Gastrocnemius medialis (tissue), 4 donors: ENCODE data around the gene TMEM266. TPM values are rescaled to one million over a fixed set of nuclear protein-coding genes. Genes with fewer than 3 reads are reported as not detected.
"Not testable (repeated sequence)": the region's sequence is repeated elsewhere in the genome, so short reads cannot be mapped to it uniquely, and the experiment has no call there.

ENCODE experiments used
- ATAC-seq, 2 donors: fragments of 150-250 bp; one replicate each; pipeline ENCODE4 v1.9.1; 2016
- DNase-seq, 2 donors: peaks; one replicate each; pipeline ENCODE4 v3.0.0-alpha.2; 2019
- H3K27ac ChIP-seq, 4 donors: fragments of 200-600 bp; sonication (generic); 1 replicate in 1 of 4; 2 replicates in 3 of 4; pipeline ENCODE4 v1.5.1; 2016 to 2018; ENCODE audit warnings: mild to moderate bottlenecking in 2 of 4, moderate library complexity in 1 of 4
- H3K27me3 ChIP-seq, 3 donors: fragments of 200-600 bp; sonication (generic) in 2 of 3; 1 replicate in 1 of 3; 2 replicates in 2 of 3; pipeline versions ENCODE4 v1.5.1 to v1.6.0; 2016 to 2019; ENCODE audit warnings: mild to moderate bottlenecking in 1 of 3, moderate library complexity in 1 of 3
- H3K36me3 ChIP-seq, 2 donors: fragments of 200-600 bp; sonication (generic) in 1 of 2; one replicate each; pipeline ENCODE4 v1.5.1; 2017 to 2018
- H3K4me1 ChIP-seq, 2 donors: fragments of 200-600 bp; sonication (generic) in 1 of 2; one replicate each; pipeline ENCODE4 v1.5.1; 2016 to 2017; ENCODE audit warnings: mild to moderate bottlenecking in 2 of 2
- H3K4me3 ChIP-seq, 4 donors: fragments of 200-600 bp; sonication (generic) in 3 of 4; 1 replicate in 1 of 4; 2 replicates in 3 of 4; pipeline ENCODE4 v1.5.1; 2016 to 2019; ENCODE audit warnings: mild to moderate bottlenecking in 2 of 4
- H3K9me3 ChIP-seq, 3 donors: fragments of 200-600 bp; sonication (generic) in 2 of 3; 1 replicate in 1 of 3; 2 replicates in 2 of 3; pipeline ENCODE4 v1.5.1; 2016 to 2019
- POLR2A ChIP-seq, 2 donors: fragments of 450-650 bp; IDR thresholded peaks; one replicate each; pipeline ENCODE4 v1.6.1; 2017; ENCODE audit warnings: antibody characterized with exemption in 2 of 2, mild to moderate bottlenecking in 2 of 2, moderate library complexity in 2 of 2
- in situ Hi-C, 4 donors: fragments of 200-750 bp; cut with MboI; loops; one replicate each; pipeline versions ENCODE4 v1.15.0 to v1.8.0; 2017; ENCODE audit warnings: low sequenced_read_pairs in 4 of 4
- intact Hi-C: fragments of 100-400 bp; cut with DNase I; formaldehyde crosslinking; loops from one replicate; pipeline ENCODE4 v1.15.1; 2023; ENCODE audit warnings: low total_unique reads
- total RNA-seq, 4 donors: library from RNA; depleted of rRNA; stranded (reverse); fragments of >200 nt; gene quantifications; one replicate each; pipeline versions ENCODE4 v1.1.0 to v1.2.3, GENCODE V29; 2016
- TF ChIP-seq, protein P1 (sequence below), 5 experiments: fragments of 450-650 bp in 3 of 5; fragments of 200-600 bp in 2 of 5; sonication (generic) in 2 of 5; IDR thresholded peaks in 4 of 5; conservative IDR thresholded peaks in 1 of 5; 1 replicate in 4 of 5; 2 replicates in 1 of 5; pipeline ENCODE4 v1.5.1; 2016 to 2019; ENCODE audit warnings: antibody characterized with exemption in 5 of 5, mild to moderate bottlenecking in 3 of 5, moderate library complexity in 3 of 5

Gene TMEM266
- 10 to 100 TPM in 2 of 4 donors, 1 to 10 TPM in 2; 3.6 to 17.1 (median 11.7) TPM for total RNA-seq

GRCh38 chr15:76059320-76060117, at the start of gene TMEM266:
TMEM266 (plus strand) TSS chr15:76059985; CDS start chr15:76134264, 74,279 bp downstream.
- in situ Hi-C loops: loop anchor here in 2 of 4 donors (5.0 to 10.0 kb wide), 2 partner anchors 75 to 78 kb away; no protein-coding TSS in a partner anchor
- Histone ChIP-seq H3K4me3 (peak within 1 kb of the TSS; percentile 70 to 82 (median 72)), H3K9me3 (no peaks in the 10 kb centered on the region), H3K27ac (peak within 1 kb of the TSS; percentile 70 to 79 (median 74)), H3K4me1 (peaks cover 9 to 19% of the 10 kb centered on the region in 2 donors), H3K36me3 (no peaks in the 10 kb centered on the region), H3K27me3 (peaks cover 0 to 3% (median 0%) of the 10 kb centered on the region in 3 donors)
- ATAC-seq (peak; percentile 61 to 73), DNase-seq (peak in 1 of 2 donors; percentile 21)
- TF ChIP-seq POLR2A (IDR thresholded peaks at IDR 0.05): peak in 1 of 2 donors; percentile 18
- TF ChIP-seq, protein P1, sequence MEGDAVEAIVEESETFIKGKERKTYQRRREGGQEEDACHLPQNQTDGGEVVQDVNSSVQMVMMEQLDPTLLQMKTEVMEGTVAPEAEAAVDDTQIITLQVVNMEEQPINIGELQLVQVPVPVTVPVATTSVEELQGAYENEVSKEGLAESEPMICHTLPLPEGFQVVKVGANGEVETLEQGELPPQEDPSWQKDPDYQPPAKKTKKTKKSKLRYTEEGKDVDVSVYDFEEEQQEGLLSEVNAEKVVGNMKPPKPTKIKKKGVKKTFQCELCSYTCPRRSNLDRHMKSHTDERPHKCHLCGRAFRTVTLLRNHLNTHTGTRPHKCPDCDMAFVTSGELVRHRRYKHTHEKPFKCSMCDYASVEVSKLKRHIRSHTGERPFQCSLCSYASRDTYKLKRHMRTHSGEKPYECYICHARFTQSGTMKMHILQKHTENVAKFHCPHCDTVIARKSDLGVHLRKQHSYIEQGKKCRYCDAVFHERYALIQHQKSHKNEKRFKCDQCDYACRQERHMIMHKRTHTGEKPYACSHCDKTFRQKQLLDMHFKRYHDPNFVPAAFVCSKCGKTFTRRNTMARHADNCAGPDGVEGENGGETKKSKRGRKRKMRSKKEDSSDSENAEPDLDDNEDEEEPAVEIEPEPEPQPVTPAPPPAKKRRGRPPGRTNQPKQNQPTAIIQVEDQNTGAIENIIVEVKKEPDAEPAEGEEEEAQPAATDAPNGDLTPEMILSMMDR (IDR thresholded peaks at IDR 0.05 in 4 of 5, conservative IDR thresholded peaks at IDR 0.05 in 1 of 5): no peak
- intact Hi-C loops: no loop called here

DNA sequence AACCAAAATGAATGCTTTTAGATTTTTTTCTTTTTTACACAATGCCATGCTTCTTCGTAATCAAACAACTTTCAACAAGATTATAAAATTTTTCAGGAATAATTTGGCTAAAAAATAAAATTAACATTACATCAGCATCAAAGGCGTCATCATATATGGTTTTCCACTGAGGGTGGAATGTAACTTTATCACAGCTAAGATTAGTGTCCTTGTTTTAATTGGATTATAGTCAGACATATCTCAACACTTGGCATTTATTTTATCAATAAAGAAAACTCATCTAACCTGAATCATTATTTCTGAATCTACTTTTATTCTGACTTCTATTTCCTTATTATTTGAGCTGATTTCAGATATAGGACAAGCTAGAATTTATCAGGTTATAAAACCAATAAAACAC, 49.2 kb upstream of the TMEM266 start:
- in situ Hi-C loops: no loop called here
- Histone ChIP-seq H3K27me3 (no peaks in the 10 kb centered on the region), H3K27ac (no peak overlapping the region), H3K36me3 (no peaks in the 10 kb centered on the region), H3K4me1 (peaks cover 9 to 12% of the 10 kb centered on the region in 2 donors), H3K4me3 (peak overlapping the region in 1 of 4 donors; percentile 41), H3K9me3 (no peaks in the 10 kb centered on the region)
- no peak for TF ChIP-seq POLR2A (IDR thresholded peaks at IDR 0.05)
- TF ChIP-seq, protein P1 (IDR thresholded peaks at IDR 0.05 in 4 of 5, conservative IDR thresholded peaks at IDR 0.05 in 1 of 5): no peak
- no peak for DNase-seq
- ATAC-seq: no peak
- intact Hi-C loops: no loop called here

GRCh38 chr15:76011627-76012551, 47.9 kb upstream of the TMEM266 start, which contains the start of gene NRG4:
NRG4 (minus strand) TSS chr15:76012424; CDS start chr15:76011230, 1,194 bp downstream.
- in situ Hi-C loops (no loop called here), intact Hi-C loops (no loop called here)
- TF ChIP-seq, protein P1 (IDR thresholded peaks at IDR 0.05 in 4 of 5, conservative IDR thresholded peaks at IDR 0.05 in 1 of 5): no peak
- no peak for TF ChIP-seq POLR2A (IDR thresholded peaks at IDR 0.05)
- ATAC-seq (peak; percentile 83 to 98), DNase-seq (peak in 1 of 2 donors; percentile 77)
- Histone ChIP-seq H3K4me3 (peak within 1 kb of the TSS; percentile 39 to 51 (median 44)), H3K36me3 (no peaks in the 10 kb centered on the region), H3K27ac (peak within 1 kb of the TSS; percentile 55 to 82 (median 68)), H3K9me3 (no peaks in the 10 kb centered on the region), H3K4me1 (peaks cover 9% of the 10 kb centered on the region in 2 donors), H3K27me3 (no peaks in the 10 kb centered on the region)

- H3K27me3 ChIP-seq, intact Hi-C loops, H3K4me1 ChIP-seq, H3K4me3 ChIP-seq, ATAC-seq, H3K36me3 ChIP-seq, H3K27ac ChIP-seq, H3K9me3 ChIP-seq, in situ Hi-C loops, DNase-seq: not testable (repeated sequence)
Observed at GRCh38 chr15:76013470-76013869, 46.3 kb upstream of the TMEM266 start.
